ENCODE measurements around the gene JAKMIP3.

JAKMIP3 gene

DNA sequence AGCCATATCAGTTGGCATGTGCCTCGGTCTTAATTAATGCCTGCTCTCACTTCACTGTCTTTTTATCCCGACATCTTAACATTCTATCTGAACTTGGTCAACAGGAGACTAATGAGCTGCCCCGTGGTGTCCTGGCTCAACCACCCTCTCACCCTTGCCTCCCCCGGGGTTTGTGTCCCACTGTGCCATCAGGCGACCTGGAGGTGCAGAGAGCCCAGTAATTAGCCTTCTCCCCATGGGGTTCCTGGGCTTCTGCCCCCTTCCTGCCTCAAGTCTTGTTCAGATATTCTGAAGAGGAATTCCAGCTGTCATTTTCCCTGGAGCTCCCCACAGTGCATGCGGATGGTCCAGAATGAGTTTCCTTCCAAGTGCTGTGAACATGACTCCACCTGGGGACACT is 10.1 kb upstream of the JAKMIP3 start:
- Histone ChIP-seq H3K27me3 (ENCODE audit: insufficient read depth, poor library complexity, severe bottlenecking) (no peaks in the 10 kb centered on the region), H3K9me3 (ENCODE audit: severe bottlenecking) (peaks cover 3% of the 10 kb centered on the region), H3K4me1 (ENCODE audit: insufficient read depth, poor library complexity, severe bottlenecking) (no peaks in the 10 kb centered on the region), H3K4me3 (ENCODE audit: severe bottlenecking) (no peak overlapping the region), H3K36me3 (ENCODE audit: low read depth) (no peaks in the 10 kb centered on the region), H3K27ac (ENCODE audit: poor library complexity, severe bottlenecking) (no peak overlapping the region)
- TF ChIP-seq, protein P1, sequence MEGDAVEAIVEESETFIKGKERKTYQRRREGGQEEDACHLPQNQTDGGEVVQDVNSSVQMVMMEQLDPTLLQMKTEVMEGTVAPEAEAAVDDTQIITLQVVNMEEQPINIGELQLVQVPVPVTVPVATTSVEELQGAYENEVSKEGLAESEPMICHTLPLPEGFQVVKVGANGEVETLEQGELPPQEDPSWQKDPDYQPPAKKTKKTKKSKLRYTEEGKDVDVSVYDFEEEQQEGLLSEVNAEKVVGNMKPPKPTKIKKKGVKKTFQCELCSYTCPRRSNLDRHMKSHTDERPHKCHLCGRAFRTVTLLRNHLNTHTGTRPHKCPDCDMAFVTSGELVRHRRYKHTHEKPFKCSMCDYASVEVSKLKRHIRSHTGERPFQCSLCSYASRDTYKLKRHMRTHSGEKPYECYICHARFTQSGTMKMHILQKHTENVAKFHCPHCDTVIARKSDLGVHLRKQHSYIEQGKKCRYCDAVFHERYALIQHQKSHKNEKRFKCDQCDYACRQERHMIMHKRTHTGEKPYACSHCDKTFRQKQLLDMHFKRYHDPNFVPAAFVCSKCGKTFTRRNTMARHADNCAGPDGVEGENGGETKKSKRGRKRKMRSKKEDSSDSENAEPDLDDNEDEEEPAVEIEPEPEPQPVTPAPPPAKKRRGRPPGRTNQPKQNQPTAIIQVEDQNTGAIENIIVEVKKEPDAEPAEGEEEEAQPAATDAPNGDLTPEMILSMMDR (IDR thresholded peaks at IDR 0.05; ENCODE audit: poor library complexity, severe bottlenecking) = no peak
- ATAC-seq (ENCODE audit: low read depth) (no peak), DNase-seq (ENCODE audit: low spot score) (peak; percentile 15)

DNA sequence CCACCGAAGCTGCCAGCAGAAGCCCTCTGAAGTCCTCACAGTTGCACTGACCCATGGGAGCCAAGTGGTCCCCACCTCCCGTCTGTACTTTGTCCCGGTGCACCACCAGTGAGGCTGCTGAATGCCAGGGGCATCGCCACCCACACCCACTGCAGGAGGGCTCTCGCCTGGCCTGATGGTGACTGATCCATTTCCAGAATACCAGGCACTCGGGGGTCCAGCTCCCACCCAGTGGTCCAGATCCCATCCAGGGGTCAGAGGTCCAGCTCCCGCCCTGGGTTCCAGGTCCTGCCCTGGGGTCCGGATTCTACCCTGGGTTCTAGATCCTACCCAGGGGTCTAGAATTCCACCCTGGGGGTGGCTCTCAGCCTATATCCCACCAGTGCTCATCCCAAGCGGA is 9.1 kb upstream of the JAKMIP3 start:
- ATAC-seq (ENCODE audit: low read depth) = no peak
- no peaks in the 10 kb centered on the region for H3K36me3 ChIP-seq (ENCODE audit: low read depth)
- H3K4me1 ChIP-seq (ENCODE audit: insufficient read depth, poor library complexity, severe bottlenecking) = no peaks in the 10 kb centered on the region
- no peak overlapping the region for H3K4me3 ChIP-seq (ENCODE audit: severe bottlenecking)
- H3K27ac ChIP-seq (ENCODE audit: poor library complexity, severe bottlenecking) = no peak overlapping the region
- no peaks in the 10 kb centered on the region for H3K27me3 ChIP-seq (ENCODE audit: insufficient read depth, poor library complexity, severe bottlenecking)
- H3K9me3 ChIP-seq (ENCODE audit: severe bottlenecking) = peaks cover 3% of the 10 kb centered on the region
- TF ChIP-seq, protein P1 (IDR thresholded peaks at IDR 0.05; ENCODE audit: poor library complexity, severe bottlenecking) = no peak
- no peak for DNase-seq (ENCODE audit: low spot score)

DNA sequence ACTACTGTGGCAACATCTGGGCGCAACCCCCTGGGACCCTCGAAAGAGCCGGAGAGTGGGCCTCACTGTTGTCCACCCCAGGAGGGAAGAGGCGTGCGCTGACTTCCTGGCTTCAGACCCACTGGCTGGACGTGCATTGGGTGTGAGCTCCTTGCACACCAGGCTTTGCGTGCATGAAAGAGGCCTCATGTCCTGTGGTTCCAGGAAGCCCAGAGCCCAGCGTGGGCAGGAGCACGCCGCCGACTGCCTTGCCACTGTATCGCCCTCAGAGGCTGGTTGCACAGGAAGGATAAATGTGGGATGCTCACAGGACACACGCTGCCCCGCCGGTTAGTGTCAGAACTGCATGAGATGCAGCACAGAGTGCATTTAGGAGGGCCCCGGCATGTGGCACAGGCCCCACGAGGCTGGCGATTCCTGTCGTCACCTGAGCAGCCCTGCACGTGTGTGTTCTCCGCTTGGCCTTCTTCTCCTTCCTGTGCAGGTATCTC is 8.5 kb upstream of the JAKMIP3 start:
- H3K27ac ChIP-seq (ENCODE audit: poor library complexity, severe bottlenecking) = no peak overlapping the region
- no peaks in the 10 kb centered on the region for H3K27me3 ChIP-seq (ENCODE audit: insufficient read depth, poor library complexity, severe bottlenecking)
- DNase-seq (ENCODE audit: low spot score) = no peak
- no peak for ATAC-seq (ENCODE audit: low read depth)
- TF ChIP-seq, protein P1 (IDR thresholded peaks at IDR 0.05; ENCODE audit: poor library complexity, severe bottlenecking) = no peak
- no peaks in the 10 kb centered on the region for H3K36me3 ChIP-seq (ENCODE audit: low read depth)
- H3K9me3 ChIP-seq (ENCODE audit: severe bottlenecking) = no peaks in the 10 kb centered on the region
- H3K4me3 ChIP-seq (ENCODE audit: severe bottlenecking) = no peak overlapping the region
- no peaks in the 10 kb centered on the region for H3K4me1 ChIP-seq (ENCODE audit: insufficient read depth, poor library complexity, severe bottlenecking)

- ATAC-seq (ENCODE audit: low read depth) (no peak), DNase-seq (ENCODE audit: low spot score) (no peak)
- TF ChIP-seq, protein P1 (IDR thresholded peaks at IDR 0.05; ENCODE audit: poor library complexity, severe bottlenecking) = no peak
- no peaks in the 10 kb centered on the region for H3K27me3 ChIP-seq (ENCODE audit: insufficient read depth, poor library complexity, severe bottlenecking)
- no peak overlapping the region for H3K4me3 ChIP-seq (ENCODE audit: severe bottlenecking)
- H3K4me1 ChIP-seq (ENCODE audit: insufficient read depth, poor library complexity, severe bottlenecking) = no peaks in the 10 kb centered on the region
- H3K9me3 ChIP-seq (ENCODE audit: severe bottlenecking) = no peaks in the 10 kb centered on the region
- no peaks in the 10 kb centered on the region for H3K36me3 ChIP-seq (ENCODE audit: low read depth)
- no peak overlapping the region for H3K27ac ChIP-seq (ENCODE audit: poor library complexity, severe bottlenecking)
Measured at GRCh38 chr10:132058111-132058745, 7.5 kb upstream of the JAKMIP3 start.

All from RWPE2 (cell line).